SK-N-SH (cell line): ENCODE results near the gene CACNG4. TPM values are rescaled to one million over a fixed set of nuclear protein-coding genes. Genes with fewer than 3 reads are reported as not detected.

Source experiments
- CTCF ChIA-PET: fragments of 300-600, 350-600 bp; formaldehyde crosslinking; extraction: SDS; loops from one replicate; lab custom pipeline; 2021; lab: Yijun Ruan, JAX
- POLR2A ChIA-PET: fragments of 350-600 bp; sonication (Branson Sonifier 250); formaldehyde crosslinking; extraction: SDS; loops from one replicate; lab custom pipeline; 2020; ENCODE audit warnings: antibody characterized with exemption, inconsistent platforms; lab: Yijun Ruan, JAX
- DNase-seq: peaks from one replicate; pipeline ENCODE4 v3.0.0; 2012
- H2AFZ ChIP-seq: fragments of 200-600 bp; sonication (generic); 2 replicates; pipeline ENCODE4 v1.8.1; 2016; ENCODE audit warnings: antibody characterized with exemption, mild to moderate bottlenecking, low read depth
- H3F3A ChIP-seq: fragments of 200-600 bp; sonication (generic); replicated peaks from 2 replicates; pipeline ENCODE3; 2016; ENCODE audit warnings: antibody characterized with exemption, mild to moderate bottlenecking; ENCODE audit not compliant: insufficient read depth
- H3K27ac ChIP-seq, 2 experiments: fragments of 200-500 bp in 1 of 2; fragments of 200-600 bp in 1 of 2; sonication (Bioruptor generic) in 1 of 2; sonication (generic), shearing (Covaris generic) in 1 of 2; 2 replicates each; pipeline versions ENCODE4 v1.5.1 to v1.6.1; 2014 to 2016; ENCODE audit warnings: low read depth in 2 of 2, inconsistent platforms in 1 of 2, low read length in 1 of 2, mild to moderate bottlenecking in 1 of 2, mixed read lengths in 1 of 2
- H3K27me3 ChIP-seq: fragments of 200-600 bp; sonication (generic), shearing (Covaris generic); 2 replicates; pipeline ENCODE4 v1.6.1; 2016; ENCODE audit warnings: mixed run types; ENCODE audit not compliant: insufficient read depth
- H3K36me3 ChIP-seq, 2 experiments: fragments of 200-500 bp in 1 of 2; fragments of 200-600 bp in 1 of 2; sonication (Bioruptor generic) in 1 of 2; sonication (generic) in 1 of 2; replicated peaks in 1 of 2; 2 replicates each; pipeline versions ENCODE3 to v1.5.1; 2014 to 2016; ENCODE audit warnings: low read length in 1 of 2, mild to moderate bottlenecking in 1 of 2; ENCODE audit not compliant: insufficient read depth in 2 of 2, control insufficient read depth in 1 of 2
- H3K4me1 ChIP-seq, 2 experiments: fragments of 200-500 bp in 1 of 2; fragments of 200-600 bp in 1 of 2; sonication (Bioruptor generic) in 1 of 2; sonication (generic), shearing (Covaris generic) in 1 of 2; 2 replicates each; pipeline versions ENCODE4 v1.5.1 to v1.6.1; 2014 to 2016; ENCODE audit warnings: low read depth in 1 of 2, low read length in 1 of 2, mixed run types in 1 of 2; ENCODE audit not compliant: insufficient read depth in 2 of 2, control insufficient read depth in 1 of 2
- H3K4me2 ChIP-seq: fragments of 200-600 bp; sonication (generic), shearing (Covaris generic); 2 replicates; pipeline ENCODE4 v1.6.1; 2017; ENCODE audit warnings: mixed run types
- H3K4me3 ChIP-seq, 2 experiments: fragments of 200-500 bp in 1 of 2; fragments of 200-600 bp in 1 of 2; sonication (Bioruptor generic) in 1 of 2; sonication (generic), shearing (Covaris generic) in 1 of 2; 2 replicates each; pipeline versions ENCODE4 v1.5.1 to v1.8.1; 2014 to 2016; ENCODE audit warnings: low read depth in 2 of 2, inconsistent platforms in 1 of 2, low read length in 1 of 2, mild to moderate bottlenecking in 1 of 2, mixed read lengths in 1 of 2, moderate library complexity in 1 of 2
- H3K79me2 ChIP-seq: fragments of 200-600 bp; sonication (generic); 2 replicates; pipeline ENCODE4 v1.8.1; 2017; ENCODE audit warnings: mild to moderate bottlenecking; ENCODE audit not compliant: insufficient read depth
- H3K9ac ChIP-seq: fragments of 200-600 bp; sonication (generic); 2 replicates; pipeline ENCODE4 v1.6.1; 2017; ENCODE audit warnings: mixed run types
- H3K9me2 ChIP-seq: fragments of 200-600 bp; sonication (generic); 2 replicates; pipeline ENCODE4 v1.6.1; 2017; ENCODE audit warnings: mixed run types
- H3K9me3 ChIP-seq: fragments of 200-600 bp; sonication (generic); 2 replicates; pipeline ENCODE4 v1.6.1; 2017; ENCODE audit warnings: mixed run types, mild to moderate bottlenecking, moderate library complexity
- H4K20me1 ChIP-seq: fragments of 200-600 bp; sonication (generic); 2 replicates; pipeline ENCODE4 v1.6.1; 2017; ENCODE audit warnings: mild to moderate bottlenecking, mixed run types; ENCODE audit not compliant: insufficient read depth
- EZH2phosphoT487 ChIP-seq: fragments of 200-600 bp; sonication (generic); IDR thresholded peaks from 2 replicates; pipeline ENCODE4 v1.6.1; 2017; ENCODE audit warnings: low read depth, mixed run types, mild to moderate bottlenecking, antibody characterized with exemption, moderate library complexity, borderline replicate concordance
- GABPA ChIP-seq: IDR thresholded peaks from 2 replicates; pipeline ENCODE4 v1.4.0; 2012; ENCODE audit warnings: low read depth, mild to moderate bottlenecking
- GATA2 ChIP-seq: sonication (generic); formaldehyde crosslinking; IDR thresholded peaks from 2 replicates; pipeline ENCODE4 v1.5.0; 2020; ENCODE audit warnings: mild to moderate bottlenecking, missing genetic modification reagents
- MEF2A ChIP-seq: IDR thresholded peaks from 2 replicates; pipeline ENCODE4 v1.4.0; 2012; ENCODE audit warnings: low read depth, borderline replicate concordance
- MXI1 ChIP-seq: IDR thresholded peaks from 2 replicates; pipeline ENCODE4 v1.6.1; 2012; ENCODE audit warnings: mild to moderate bottlenecking, low read depth, low read length, improper control_type of control experiment
- POLR2AphosphoS5 ChIP-seq: IDR thresholded peaks from 2 replicates; pipeline ENCODE4 v1.6.1; 2012; ENCODE audit warnings: low read depth, low read length
- RFX5 ChIP-seq: IDR thresholded peaks from 2 replicates; pipeline ENCODE4 v1.6.1; 2012; ENCODE audit warnings: mild to moderate bottlenecking, improper control_type of control experiment, low read length
- RXRA ChIP-seq: IDR thresholded peaks from 2 replicates; pipeline ENCODE4 v1.4.0; 2012; ENCODE audit warnings: low read depth, mild to moderate bottlenecking, borderline replicate concordance
- SIN3A ChIP-seq: IDR thresholded peaks from 2 replicates; pipeline ENCODE4 v1.6.1; 2012; ENCODE audit warnings: low read depth, mild to moderate bottlenecking, low read length, moderate library complexity, borderline replicate concordance
- SMC3 ChIP-seq: IDR thresholded peaks from 2 replicates; pipeline ENCODE4 v1.6.1; 2012; ENCODE audit warnings: low read depth, low read length, improper control_type of control experiment
- TAF1 ChIP-seq: IDR thresholded peaks from 2 replicates; pipeline ENCODE4 v1.6.1; 2012; ENCODE audit warnings: low read depth, mild to moderate bottlenecking, low read length, moderate library complexity, borderline replicate concordance
- TEAD4 ChIP-seq: IDR thresholded peaks from 2 replicates; pipeline ENCODE4 v1.4.0; 2012; ENCODE audit warnings: mild to moderate bottlenecking, borderline replicate concordance; ENCODE audit not compliant: insufficient read depth
- whole genome bisulfite sequencing: methylation state at CpG from one replicate; pipeline ENCODE4 v1.1.6; 2017; ENCODE audit warnings: low lambda C conversion rate; 5-methylcytosine and 5-hydroxymethylcytosine counted together
- polyA plus RNA-seq, 3 experiments: library from polyadenylated mRNA; depleted of rRNA; stranded (reverse); fragments of >200 nt; gene quantifications; 2 replicates each; pipeline ENCODE4 v1.2.3, GENCODE V29; 2012
- TF ChIP-seq, protein P1 (sequence below): IDR thresholded peaks from 2 replicates; pipeline ENCODE4 v1.6.1; 2012; ENCODE audit warnings: mild to moderate bottlenecking, low read depth, low read length, moderate library complexity
- TF ChIP-seq, protein P2 (sequence below): IDR thresholded peaks from 2 replicates; pipeline ENCODE4 v1.4.0; 2012; ENCODE audit warnings: low read depth, borderline replicate concordance
- TF ChIP-seq, protein P3 (sequence below): IDR thresholded peaks from 2 replicates; pipeline ENCODE4; 2012
- TF ChIP-seq, protein P4 (sequence below): IDR thresholded peaks from 2 replicates; pipeline ENCODE4 v1.4.0; 2012; ENCODE audit warnings: low read depth, borderline replicate concordance

CACNG4 gene
- polyA plus RNA-seq, 1 of the 3 experiments (the other 2 are of a cell fraction) = 13.2 TPM

DNA sequence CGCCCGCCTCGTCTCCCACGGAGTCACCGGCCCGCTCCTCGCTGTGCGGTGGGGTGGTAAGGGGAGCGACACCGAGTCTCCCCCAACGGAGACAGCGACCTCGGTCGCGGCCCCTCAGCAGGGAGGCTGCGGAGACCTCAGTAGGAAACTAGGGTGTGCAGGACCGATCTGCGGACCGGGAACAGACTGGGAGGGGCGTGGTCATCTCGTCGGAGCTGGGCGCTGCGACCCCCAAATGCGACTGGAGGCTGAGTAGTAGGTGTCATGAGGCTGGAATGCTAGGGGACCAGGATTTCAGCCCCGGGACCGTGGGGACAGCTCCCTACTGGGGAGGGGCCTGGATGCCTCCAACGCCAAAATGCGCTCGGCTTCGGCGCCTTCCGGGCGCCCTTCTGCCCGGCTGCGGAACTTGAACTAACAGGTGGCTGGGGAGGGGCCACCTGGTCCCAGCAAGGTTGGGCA lies 1.3 kb downstream of the CACNG4 start:
- DNase-seq = no peak
- Histone ChIP-seq H3K27ac (peak overlapping the region in 1 of 2 experiments; percentile 97; a peak in 2 of 4 replicates), H3F3A (peaks cover 4% of the 10 kb centered on the region), H3K9me2 (no peaks in the 10 kb centered on the region), H3K4me2 (peak overlapping the region; percentile 90), H3K4me1 (peaks cover 0 to 65% of the 10 kb centered on the region in 2 experiments; a peak in 2 of 4 replicates), H3K27me3 (no peaks in the 10 kb centered on the region), H3K9me3 (no peaks in the 10 kb centered on the region), H3K9ac (peak overlapping the region; percentile 47; the same call in 1 of the 2 replicates), H3K4me3 (peak overlapping the region; percentile 50 to 93), H2AFZ (peak overlapping the region; percentile 42; the same call in 1 of the 2 replicates), H4K20me1 (peaks cover 18% of the 10 kb centered on the region), H3K79me2 (peaks cover 15% of the 10 kb centered on the region; the same call in 1 of the 2 replicates), H3K36me3 (peaks cover 0 to 4% of the 10 kb centered on the region in 2 experiments)
- ChIA-PET POLR2A (interaction anchor here (0.6 to 5.8 kb wide), 18 partner anchors 9 to 280 kb away, joined by 3 to 95 read pairs (median 6); partner anchors contain the start of gene CACNG5), CTCF (interaction anchor here (1.0 to 2.8 kb wide), 5 partner anchors 8 to 192 kb away, joined by 3 to 18 read pairs (median 4); no protein-coding TSS in a partner anchor)
- 11% methylated on average over 35 of the region's 36 CpGs for WGBS
- peak; percentile 10; the same call in 1 of the 2 replicates for TF ChIP-seq SIN3A
- 0 out of 2 replicates have a peak, but pooled peaks have one; percentile 16 for TF ChIP-seq GABPA
- TF ChIP-seq, protein P1, sequence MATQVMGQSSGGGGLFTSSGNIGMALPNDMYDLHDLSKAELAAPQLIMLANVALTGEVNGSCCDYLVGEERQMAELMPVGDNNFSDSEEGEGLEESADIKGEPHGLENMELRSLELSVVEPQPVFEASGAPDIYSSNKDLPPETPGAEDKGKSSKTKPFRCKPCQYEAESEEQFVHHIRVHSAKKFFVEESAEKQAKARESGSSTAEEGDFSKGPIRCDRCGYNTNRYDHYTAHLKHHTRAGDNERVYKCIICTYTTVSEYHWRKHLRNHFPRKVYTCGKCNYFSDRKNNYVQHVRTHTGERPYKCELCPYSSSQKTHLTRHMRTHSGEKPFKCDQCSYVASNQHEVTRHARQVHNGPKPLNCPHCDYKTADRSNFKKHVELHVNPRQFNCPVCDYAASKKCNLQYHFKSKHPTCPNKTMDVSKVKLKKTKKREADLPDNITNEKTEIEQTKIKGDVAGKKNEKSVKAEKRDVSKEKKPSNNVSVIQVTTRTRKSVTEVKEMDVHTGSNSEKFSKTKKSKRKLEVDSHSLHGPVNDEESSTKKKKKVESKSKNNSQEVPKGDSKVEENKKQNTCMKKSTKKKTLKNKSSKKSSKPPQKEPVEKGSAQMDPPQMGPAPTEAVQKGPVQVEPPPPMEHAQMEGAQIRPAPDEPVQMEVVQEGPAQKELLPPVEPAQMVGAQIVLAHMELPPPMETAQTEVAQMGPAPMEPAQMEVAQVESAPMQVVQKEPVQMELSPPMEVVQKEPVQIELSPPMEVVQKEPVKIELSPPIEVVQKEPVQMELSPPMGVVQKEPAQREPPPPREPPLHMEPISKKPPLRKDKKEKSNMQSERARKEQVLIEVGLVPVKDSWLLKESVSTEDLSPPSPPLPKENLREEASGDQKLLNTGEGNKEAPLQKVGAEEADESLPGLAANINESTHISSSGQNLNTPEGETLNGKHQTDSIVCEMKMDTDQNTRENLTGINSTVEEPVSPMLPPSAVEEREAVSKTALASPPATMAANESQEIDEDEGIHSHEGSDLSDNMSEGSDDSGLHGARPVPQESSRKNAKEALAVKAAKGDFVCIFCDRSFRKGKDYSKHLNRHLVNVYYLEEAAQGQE = peak; percentile 84
- TF ChIP-seq, protein P2, sequence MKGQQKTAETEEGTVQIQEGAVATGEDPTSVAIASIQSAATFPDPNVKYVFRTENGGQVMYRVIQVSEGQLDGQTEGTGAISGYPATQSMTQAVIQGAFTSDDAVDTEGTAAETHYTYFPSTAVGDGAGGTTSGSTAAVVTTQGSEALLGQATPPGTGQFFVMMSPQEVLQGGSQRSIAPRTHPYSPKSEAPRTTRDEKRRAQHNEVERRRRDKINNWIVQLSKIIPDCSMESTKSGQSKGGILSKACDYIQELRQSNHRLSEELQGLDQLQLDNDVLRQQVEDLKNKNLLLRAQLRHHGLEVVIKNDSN = no peak
- no peak for TF ChIP-seq EZH2phosphoT487
- TF ChIP-seq TEAD4 = no peak
- TF ChIP-seq RFX5 = no peak
- TF ChIP-seq MXI1 = peak; percentile 22; the same call in 1 of the 2 replicates

DNA sequence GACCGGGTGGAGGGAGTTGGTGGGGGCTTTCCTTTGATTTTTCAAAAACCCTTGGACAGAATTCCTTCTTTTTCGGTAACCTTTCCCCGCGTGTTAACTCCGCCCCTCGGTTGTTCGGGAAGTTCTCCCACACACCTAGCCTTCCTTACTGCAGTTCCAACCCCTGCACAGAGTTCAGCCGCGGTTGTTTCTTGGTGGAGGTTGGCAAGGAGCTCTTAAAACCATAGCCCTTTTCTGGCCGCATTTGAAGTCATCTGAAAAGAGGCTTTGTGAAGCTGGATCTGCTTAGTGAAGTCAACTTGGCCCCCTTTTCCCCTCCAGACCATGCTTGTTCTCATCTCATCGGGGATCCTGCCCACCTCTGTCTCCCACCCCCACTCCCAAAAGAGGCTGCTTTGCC lies 1.8 kb downstream of the CACNG4 start:
- POLR2A ChIA-PET = interaction anchor here (1.0 to 5.8 kb wide), 17 partner anchors 8 to 238 kb away, joined by 3 to 95 read pairs (median 8); partner anchors contain the start of gene CACNG5
- Histone ChIP-seq H3K27ac (peak overlapping the region in 1 of 2 experiments; percentile 97; a peak in 2 of 4 replicates), H3K4me3 (peak overlapping the region; percentile 50 to 93), H4K20me1 (peaks cover 18% of the 10 kb centered on the region), H3K9ac (no peak overlapping the region), H3K4me1 (peaks cover 0 to 68% of the 10 kb centered on the region in 2 experiments; a peak in 2 of 4 replicates), H3K9me3 (no peaks in the 10 kb centered on the region), H3K79me2 (peaks cover 15% of the 10 kb centered on the region; the same call in 1 of the 2 replicates), H3K36me3 (peaks cover 0 to 4% of the 10 kb centered on the region in 2 experiments), H3K4me2 (peak overlapping the region; percentile 90), H2AFZ (peak overlapping the region; percentile 42; the same call in 1 of the 2 replicates), H3K27me3 (no peaks in the 10 kb centered on the region), H3K9me2 (no peaks in the 10 kb centered on the region), H3F3A (peaks cover 4% of the 10 kb centered on the region)
- WGBS = 19% methylated on average over 11 of the region's 11 CpGs
- no peak for DNase-seq
- CTCF ChIA-PET = interaction anchor here (1.0 to 2.8 kb wide), 8 partner anchors 9 to 238 kb away, joined by 3 to 21 read pairs (median 4); no protein-coding TSS in a partner anchor
- no peak for TF ChIP-seq GATA2 (CRISPR knock-in tag)
- TF ChIP-seq SMC3 = no peak
- no peak for TF ChIP-seq GABPA
- no peak for TF ChIP-seq TAF1
- no peak for TF ChIP-seq MEF2A
- no peak for TF ChIP-seq RFX5
- TF ChIP-seq POLR2AphosphoS5 = no peak
- TF ChIP-seq TEAD4 = no peak
- TF ChIP-seq, protein P3, sequence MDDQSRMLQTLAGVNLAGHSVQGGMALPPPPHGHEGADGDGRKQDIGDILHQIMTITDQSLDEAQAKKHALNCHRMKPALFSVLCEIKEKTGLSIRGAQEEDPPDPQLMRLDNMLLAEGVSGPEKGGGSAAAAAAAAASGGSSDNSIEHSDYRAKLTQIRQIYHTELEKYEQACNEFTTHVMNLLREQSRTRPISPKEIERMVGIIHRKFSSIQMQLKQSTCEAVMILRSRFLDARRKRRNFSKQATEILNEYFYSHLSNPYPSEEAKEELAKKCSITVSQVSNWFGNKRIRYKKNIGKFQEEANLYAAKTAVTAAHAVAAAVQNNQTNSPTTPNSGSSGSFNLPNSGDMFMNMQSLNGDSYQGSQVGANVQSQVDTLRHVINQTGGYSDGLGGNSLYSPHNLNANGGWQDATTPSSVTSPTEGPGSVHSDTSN = no peak
- no peak for TF ChIP-seq RXRA
- TF ChIP-seq, protein P4, sequence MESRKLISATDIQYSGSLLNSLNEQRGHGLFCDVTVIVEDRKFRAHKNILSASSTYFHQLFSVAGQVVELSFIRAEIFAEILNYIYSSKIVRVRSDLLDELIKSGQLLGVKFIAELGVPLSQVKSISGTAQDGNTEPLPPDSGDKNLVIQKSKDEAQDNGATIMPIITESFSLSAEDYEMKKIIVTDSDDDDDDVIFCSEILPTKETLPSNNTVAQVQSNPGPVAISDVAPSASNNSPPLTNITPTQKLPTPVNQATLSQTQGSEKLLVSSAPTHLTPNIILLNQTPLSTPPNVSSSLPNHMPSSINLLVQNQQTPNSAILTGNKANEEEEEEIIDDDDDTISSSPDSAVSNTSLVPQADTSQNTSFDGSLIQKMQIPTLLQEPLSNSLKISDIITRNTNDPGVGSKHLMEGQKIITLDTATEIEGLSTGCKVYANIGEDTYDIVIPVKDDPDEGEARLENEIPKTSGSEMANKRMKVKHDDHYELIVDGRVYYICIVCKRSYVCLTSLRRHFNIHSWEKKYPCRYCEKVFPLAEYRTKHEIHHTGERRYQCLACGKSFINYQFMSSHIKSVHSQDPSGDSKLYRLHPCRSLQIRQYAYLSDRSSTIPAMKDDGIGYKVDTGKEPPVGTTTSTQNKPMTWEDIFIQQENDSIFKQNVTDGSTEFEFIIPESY = no peak
- TF ChIP-seq EZH2phosphoT487 = no peak
